Panc1 (cell line): ENCODE measurements around the gene PDGFA. TPM values are rescaled to one million over a fixed set of nuclear protein-coding genes. Genes with fewer than 3 reads are reported as not detected.

Experiments used
- ATAC-seq: fragments of 200-7000 bp; cut with Tn5 transposase; 2 replicates; pipeline ENCODE4 v1.9.1; 2020; ENCODE audit warnings: mild to moderate bottlenecking, moderate library complexity
- BruUV-seq: library from RNA; stranded (reverse); fragments of 400-500 nt; replicated peaks from 2 replicates; lab custom pipeline; 2021; lab: Mats Ljungman, UMichigan
- CTCF ChIA-PET: fragments of 300-600 bp; sonication (Branson Sonifier 250); formaldehyde crosslinking; loops from one replicate; lab custom pipeline; 2022; ENCODE audit warnings: antibody characterized with exemption; lab: Charles Lee
- POLR2A ChIA-PET: fragments of 300-600 bp; sonication (Branson Sonifier 250); formaldehyde crosslinking; loops from one replicate; lab custom pipeline; 2022; ENCODE audit warnings: antibody characterized with exemption; lab: Charles Lee
- DNase-seq: peaks from one replicate; pipeline ENCODE4 v3.0.0-alpha.2; 2010; ENCODE audit warnings: low read depth, low spot score
- H3K27ac ChIP-seq: 2 replicates; pipeline ENCODE4 v1.5.1; 2011; ENCODE audit warnings: mild to moderate bottlenecking, low read length, inconsistent platforms
- H3K27me3 ChIP-seq: fragments of 200-500 bp; sonication (Bioruptor generic); 2 replicates; pipeline ENCODE4 v1.6.0; 2014; ENCODE audit warnings: low read length, inconsistent platforms; ENCODE audit not compliant: control insufficient read depth, insufficient read depth
- H3K36me3 ChIP-seq: fragments of 200-500 bp; sonication (Bioruptor generic); 2 replicates; pipeline ENCODE4 v1.5.1; 2014; ENCODE audit warnings: inconsistent platforms, mild to moderate bottlenecking, low read length, moderate library complexity; ENCODE audit not compliant: control insufficient read depth, insufficient read depth
- H3K4me1 ChIP-seq: 2 replicates; pipeline ENCODE4 v1.5.1; 2011; ENCODE audit warnings: inconsistent platforms, mild to moderate bottlenecking, low read length, moderate library complexity; ENCODE audit not compliant: control insufficient read depth, insufficient read depth
- H3K4me3 ChIP-seq, 2 experiments: 2 replicates each; pipeline ENCODE4 v1.5.1; 2011 to 2012; ENCODE audit warnings: low read depth in 2 of 2, low read length in 2 of 2, mild to moderate bottlenecking in 2 of 2, inconsistent platforms in 1 of 2, moderate library complexity in 1 of 2
- H3K9me3 ChIP-seq: fragments of 200-500 bp; sonication (Bioruptor generic); 2 replicates; pipeline ENCODE4 v1.5.1; 2014; ENCODE audit warnings: low read depth, mild to moderate bottlenecking, inconsistent platforms, low read length, moderate library complexity; ENCODE audit not compliant: control insufficient read depth, insufficient read depth
- POLR2AphosphoS5 ChIP-seq: IDR thresholded peaks from 2 replicates; pipeline ENCODE4 v1.6.1; 2012; ENCODE audit warnings: mild to moderate bottlenecking, low read depth, low read length, moderate library complexity
- REST ChIP-seq, 2 experiments: IDR thresholded peaks; 2 replicates each; pipeline ENCODE4 v1.6.1; 2011 to 2012; ENCODE audit warnings: low read depth in 2 of 2, control low read depth in 1 of 2, low read length in 1 of 2, mild to moderate bottlenecking in 1 of 2, moderate library complexity in 1 of 2; ENCODE audit not compliant: insufficient read depth in 1 of 2
- SIN3A ChIP-seq: IDR thresholded peaks from 2 replicates; pipeline ENCODE4 v1.6.1; 2012; ENCODE audit warnings: low read depth, mild to moderate bottlenecking, low read length, moderate library complexity, borderline replicate concordance; ENCODE audit not compliant: insufficient read depth
- TCF7L2 ChIP-seq: IDR thresholded peaks from 2 replicates; pipeline ENCODE4 v1.6.1; 2011; ENCODE audit warnings: mild to moderate bottlenecking, low read depth, low read length, inconsistent platforms
- in situ Hi-C: cut with HindIII; loops from 2 replicates; pipeline ENCODE4 v1.10.0; 2016; ENCODE audit warnings: low sequenced_read_pairs, low pct_unique_long_range_greater_than_20kb
- intact Hi-C: fragments of 100-400 bp; cut with micrococcal nuclease; formaldehyde crosslinking; loops from one replicate; pipeline ENCODE4 v1.10.0; 2022; ENCODE audit not compliant: unreplicated experiment
- total RNA-seq: library from RNA; stranded (reverse); gene quantifications from one replicate; pipeline ENCODE4 v1.2.1, GENCODE V29; 2021; ENCODE audit not compliant: unreplicated experiment
- TF ChIP-seq, protein P1 (sequence below): fragments of 450-650 bp; IDR thresholded peaks from 2 replicates; pipeline ENCODE4 v1.5.1; 2017; ENCODE audit warnings: mild to moderate bottlenecking

The PDGFA gene
- total RNA-seq, 1 experiment from 2014 or later, result 18.5 TPM

DNA sequence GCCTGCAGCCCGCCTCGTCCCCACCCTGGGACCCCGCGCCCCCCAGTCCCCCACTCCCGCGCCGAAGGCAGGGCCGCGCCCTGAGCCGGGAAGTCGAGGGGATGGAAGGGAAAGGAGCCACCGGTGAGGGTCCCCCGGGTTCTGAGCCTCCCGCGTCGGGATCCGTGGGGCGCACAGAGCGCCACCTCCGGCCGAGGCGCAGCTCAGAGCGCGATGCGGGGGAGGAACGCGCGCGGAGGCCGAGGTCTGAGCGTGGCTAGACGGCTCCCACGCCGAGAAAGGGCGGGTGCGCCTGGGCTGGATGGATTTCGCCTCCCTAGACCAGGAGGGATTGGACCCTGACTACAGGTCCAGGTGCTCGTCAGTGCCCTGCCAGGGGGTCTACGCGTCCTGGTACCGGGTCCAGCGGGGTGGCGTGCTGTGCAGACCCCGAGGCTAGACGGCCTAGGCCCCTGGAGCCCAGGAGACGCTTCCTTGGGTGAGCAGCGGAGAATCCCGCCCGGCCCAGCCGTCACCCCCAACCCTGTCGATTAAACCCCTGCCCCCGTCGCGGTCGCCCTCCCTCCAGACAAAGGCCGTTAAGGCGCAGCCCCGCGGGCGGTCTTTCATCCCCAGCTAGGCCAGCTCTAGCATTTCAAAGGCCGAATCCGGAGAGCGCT lies 986 bp upstream of the PDGFA start:
- intact Hi-C loops (loop anchor here (5.0 to 10.0 kb wide), 2 partner anchors 114 to 193 kb away; no protein-coding TSS in a partner anchor), in situ Hi-C loops (no loop called here)
- peaks cover 18% of the 10 kb centered on the region for H3K4me1 ChIP-seq
- ChIA-PET CTCF (no interaction called here), POLR2A (interaction anchor here (0.7 kb wide), 1 partner anchor 307 kb away, joined by 3 read pairs; no protein-coding TSS in a partner anchor)
- no peaks in the 10 kb centered on the region; the same call in 1 of the 2 replicates for H3K27me3 ChIP-seq
- BruUV-seq, result no TSS peak
- peak; percentile 4; the same call in 1 of the 2 replicates for ATAC-seq
- TF ChIP-seq POLR2AphosphoS5 (no peak), SIN3A (no peak), TCF7L2 (peak; percentile 66; the same call in 1 of the 2 replicates), REST (IDR thresholded peaks at IDR 0.05; ENCODE audit: insufficient read depth in 1 of 2, low read depth in 2 of 2, low read length in 1 of 2) (no peak)
- TF ChIP-seq, protein P1, sequence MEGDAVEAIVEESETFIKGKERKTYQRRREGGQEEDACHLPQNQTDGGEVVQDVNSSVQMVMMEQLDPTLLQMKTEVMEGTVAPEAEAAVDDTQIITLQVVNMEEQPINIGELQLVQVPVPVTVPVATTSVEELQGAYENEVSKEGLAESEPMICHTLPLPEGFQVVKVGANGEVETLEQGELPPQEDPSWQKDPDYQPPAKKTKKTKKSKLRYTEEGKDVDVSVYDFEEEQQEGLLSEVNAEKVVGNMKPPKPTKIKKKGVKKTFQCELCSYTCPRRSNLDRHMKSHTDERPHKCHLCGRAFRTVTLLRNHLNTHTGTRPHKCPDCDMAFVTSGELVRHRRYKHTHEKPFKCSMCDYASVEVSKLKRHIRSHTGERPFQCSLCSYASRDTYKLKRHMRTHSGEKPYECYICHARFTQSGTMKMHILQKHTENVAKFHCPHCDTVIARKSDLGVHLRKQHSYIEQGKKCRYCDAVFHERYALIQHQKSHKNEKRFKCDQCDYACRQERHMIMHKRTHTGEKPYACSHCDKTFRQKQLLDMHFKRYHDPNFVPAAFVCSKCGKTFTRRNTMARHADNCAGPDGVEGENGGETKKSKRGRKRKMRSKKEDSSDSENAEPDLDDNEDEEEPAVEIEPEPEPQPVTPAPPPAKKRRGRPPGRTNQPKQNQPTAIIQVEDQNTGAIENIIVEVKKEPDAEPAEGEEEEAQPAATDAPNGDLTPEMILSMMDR, result peak; percentile 80; the same call in 1 of the 2 replicates
- H3K4me3 ChIP-seq, result peak overlapping the region; percentile 60 to 81
- H3K9me3 ChIP-seq, result no peaks in the 10 kb centered on the region
- DNase-seq, result no peak
- H3K27ac ChIP-seq, result peak overlapping the region; percentile 34; the same call in 1 of the 2 replicates
- H3K36me3 ChIP-seq, result no peaks in the 10 kb centered on the region; the same call in 1 of the 2 replicates

- Histone ChIP-seq H3K27ac (peak overlapping the region; percentile 66), H3K36me3 (no peaks in the 10 kb centered on the region; the same call in 1 of the 2 replicates), H3K27me3 (no peaks in the 10 kb centered on the region; the same call in 1 of the 2 replicates), H3K9me3 (no peaks in the 10 kb centered on the region), H3K4me1 (peaks cover 18% of the 10 kb centered on the region), H3K4me3 (peak overlapping the region; percentile 67 to 81)
- TF ChIP-seq TCF7L2 (no peak), REST (IDR thresholded peaks at IDR 0.05; ENCODE audit: insufficient read depth in 1 of 2, low read depth in 2 of 2, low read length in 1 of 2) (no peak), SIN3A (peak; percentile 49; the same call in 1 of the 2 replicates), POLR2AphosphoS5 (0 out of 2 replicates have a peak, but pooled peaks have one; percentile 26)
- TF ChIP-seq, protein P1, result no peak
- intact Hi-C loops (no loop called here), in situ Hi-C loops (no loop called here)
- BruUV-seq, result no TSS peak
- ChIA-PET POLR2A (interaction anchor here (0.5 kb wide), 1 partner anchor 249 kb away, joined by 3 read pairs; no protein-coding TSS in a partner anchor), CTCF (interaction anchor here (1.5 kb wide), 1 partner anchor 118 kb away, joined by 3 read pairs; no protein-coding TSS in a partner anchor)
- no peak for DNase-seq
- ATAC-seq, result peak; percentile 73
These were observed 789 bp downstream of the PDGFA start for GRCh38 chr7:518630-519483.
